Neural crest cell (in vitro differentiated cells): ENCODE data around the gene FAM47C. TPM values are rescaled to one million over a fixed set of nuclear protein-coding genes. Genes with fewer than 3 reads are reported as not detected.
"Not testable (repeated sequence)": the region's sequence is repeated elsewhere in the genome, so short reads cannot be mapped to it uniquely, and the experiment has no call there.

Source experiments
- DNase-seq: peaks from one replicate; pipeline ENCODE4 v3.0.0; 2021; ENCODE audit warnings: low read depth, mixed read lengths, low spot score
- H3K27ac Mint-ChIP-seq: one replicate; pipeline ENCODE4 v1.8.0; 2021; ENCODE audit warnings: mild to moderate bottlenecking, mixed read lengths; ENCODE audit not compliant: unreplicated experiment
- H3K27me3 Mint-ChIP-seq: 2 replicates; pipeline ENCODE4 v1.8.0; 2021; ENCODE audit warnings: low read depth, mild to moderate bottlenecking, mixed read lengths
- H3K36me3 Mint-ChIP-seq: 2 replicates; pipeline ENCODE4 v1.8.0; 2021; ENCODE audit warnings: low read depth, mild to moderate bottlenecking, mixed read lengths
- H3K4me1 Mint-ChIP-seq: 2 replicates; pipeline ENCODE4 v1.8.0; 2021; ENCODE audit warnings: mixed read lengths
- H3K4me3 Mint-ChIP-seq: one replicate; pipeline ENCODE4 v1.8.0; 2021; ENCODE audit warnings: mild to moderate bottlenecking, mixed read lengths
- H3K9me3 Mint-ChIP-seq: 2 replicates; pipeline ENCODE4 v1.8.0; 2021; ENCODE audit warnings: mixed read lengths
- long read RNA-seq: library from polyadenylated mRNA; unstranded; transcript quantifications from one replicate; pipeline ENCODE4 v2.0.0, GENCODE V29; 2020
- total RNA-seq: library from RNA; stranded (reverse); gene quantifications from 2 replicates; pipeline ENCODE4 v1.2.1, GENCODE V29; 2021
- TF ChIP-seq, protein P1 (sequence below): fragments of 200-600 bp; sonication (generic); conservative IDR thresholded peaks from 2 replicates; pipeline ENCODE4 v1.5.0; 2021; ENCODE audit warnings: antibody characterized with exemption, mild to moderate bottlenecking

Gene FAM47C
- not detected in 2 replicates for total RNA-seq
- long read RNA-seq: 0 reads

DNA sequence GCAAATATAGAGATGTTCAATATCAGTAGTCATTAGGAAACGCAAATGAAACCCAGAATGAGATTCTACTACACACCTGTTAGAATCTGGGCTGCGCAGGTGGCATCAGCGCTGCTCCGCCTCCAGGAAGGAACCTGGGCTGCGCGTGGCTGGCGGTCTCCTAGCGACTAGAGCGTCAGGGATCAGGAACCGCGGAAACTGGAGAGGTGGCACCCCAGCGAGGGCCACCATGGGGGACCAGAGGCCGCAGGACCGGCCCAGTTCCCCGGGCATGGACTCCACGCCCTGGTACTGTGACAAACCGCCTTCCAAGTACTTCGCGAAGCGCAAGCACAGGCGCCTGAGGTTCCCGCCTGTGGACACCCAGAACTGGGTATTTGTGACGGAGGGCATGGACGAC, at the start of gene FAM47C:
FAM47C (plus strand) TSS at position 185 of the 400 bp plus-strand sequence; CDS start at position 230, 45 bp downstream.
- not testable (repeated sequence) for H3K27me3 Mint-ChIP-seq, DNase-seq, H3K27ac Mint-ChIP-seq, H3K4me1 Mint-ChIP-seq, H3K9me3 Mint-ChIP-seq, H3K36me3 Mint-ChIP-seq, H3K4me3 Mint-ChIP-seq

GRCh38 chrX:36961590-36961989, 46.6 kb upstream of the FAM47C start:
- no peaks in the 10 kb centered on the region for H3K4me1 Mint-ChIP-seq
- no peak overlapping the region for H3K27ac Mint-ChIP-seq
- no peaks in the 10 kb centered on the region for H3K36me3 Mint-ChIP-seq
- H3K27me3 Mint-ChIP-seq: peaks cover 66% of the 10 kb centered on the region
- H3K9me3 Mint-ChIP-seq: peaks cover 2% of the 10 kb centered on the region
- no peak for DNase-seq
- TF ChIP-seq, protein P1, sequence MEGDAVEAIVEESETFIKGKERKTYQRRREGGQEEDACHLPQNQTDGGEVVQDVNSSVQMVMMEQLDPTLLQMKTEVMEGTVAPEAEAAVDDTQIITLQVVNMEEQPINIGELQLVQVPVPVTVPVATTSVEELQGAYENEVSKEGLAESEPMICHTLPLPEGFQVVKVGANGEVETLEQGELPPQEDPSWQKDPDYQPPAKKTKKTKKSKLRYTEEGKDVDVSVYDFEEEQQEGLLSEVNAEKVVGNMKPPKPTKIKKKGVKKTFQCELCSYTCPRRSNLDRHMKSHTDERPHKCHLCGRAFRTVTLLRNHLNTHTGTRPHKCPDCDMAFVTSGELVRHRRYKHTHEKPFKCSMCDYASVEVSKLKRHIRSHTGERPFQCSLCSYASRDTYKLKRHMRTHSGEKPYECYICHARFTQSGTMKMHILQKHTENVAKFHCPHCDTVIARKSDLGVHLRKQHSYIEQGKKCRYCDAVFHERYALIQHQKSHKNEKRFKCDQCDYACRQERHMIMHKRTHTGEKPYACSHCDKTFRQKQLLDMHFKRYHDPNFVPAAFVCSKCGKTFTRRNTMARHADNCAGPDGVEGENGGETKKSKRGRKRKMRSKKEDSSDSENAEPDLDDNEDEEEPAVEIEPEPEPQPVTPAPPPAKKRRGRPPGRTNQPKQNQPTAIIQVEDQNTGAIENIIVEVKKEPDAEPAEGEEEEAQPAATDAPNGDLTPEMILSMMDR: peak; percentile 37
- peak overlapping the region; percentile 61 for H3K4me3 Mint-ChIP-seq

- H3K4me3 Mint-ChIP-seq: peak overlapping the region; percentile 41
- H3K36me3 Mint-ChIP-seq: no peaks in the 10 kb centered on the region
- peaks cover 5% of the 10 kb centered on the region for H3K9me3 Mint-ChIP-seq
- TF ChIP-seq, protein P1: no peak
- peaks cover 62% of the 10 kb centered on the region for H3K27me3 Mint-ChIP-seq
- H3K4me1 Mint-ChIP-seq: no peaks in the 10 kb centered on the region
- no peak for DNase-seq
- no peak overlapping the region for H3K27ac Mint-ChIP-seq
Measured at GRCh38 chrX:36963069-36963808, 44.9 kb upstream of the FAM47C start.

DNA sequence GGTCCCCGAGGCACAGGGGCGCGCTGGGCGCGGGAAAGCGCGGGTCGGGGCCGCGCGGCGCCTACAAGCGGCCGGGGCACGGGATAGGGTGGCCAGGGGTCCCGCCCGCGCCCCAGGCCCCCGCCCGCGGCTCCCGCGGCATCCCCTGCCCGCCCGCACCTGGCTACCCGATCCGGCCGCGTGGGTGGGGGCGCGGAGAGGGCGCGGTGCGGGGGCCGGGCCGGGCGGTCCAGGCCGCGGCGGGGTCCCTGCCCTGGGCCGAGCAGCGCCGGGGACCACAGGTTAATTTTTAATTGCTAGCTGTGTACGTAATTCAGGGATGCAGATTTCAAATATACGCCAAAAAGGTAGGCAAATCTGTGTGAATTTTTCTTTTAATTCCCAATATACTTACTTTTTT, 44.3 kb upstream of the FAM47C start:
- TF ChIP-seq, protein P1: no peak
- DNase-seq: no peak
- no peaks in the 10 kb centered on the region for H3K4me1 Mint-ChIP-seq
- H3K36me3 Mint-ChIP-seq: no peaks in the 10 kb centered on the region
- no peak overlapping the region for H3K27ac Mint-ChIP-seq
- no peak overlapping the region for H3K4me3 Mint-ChIP-seq
- peaks cover 5% of the 10 kb centered on the region for H3K9me3 Mint-ChIP-seq
- H3K27me3 Mint-ChIP-seq: peaks cover 59% of the 10 kb centered on the region

DNA sequence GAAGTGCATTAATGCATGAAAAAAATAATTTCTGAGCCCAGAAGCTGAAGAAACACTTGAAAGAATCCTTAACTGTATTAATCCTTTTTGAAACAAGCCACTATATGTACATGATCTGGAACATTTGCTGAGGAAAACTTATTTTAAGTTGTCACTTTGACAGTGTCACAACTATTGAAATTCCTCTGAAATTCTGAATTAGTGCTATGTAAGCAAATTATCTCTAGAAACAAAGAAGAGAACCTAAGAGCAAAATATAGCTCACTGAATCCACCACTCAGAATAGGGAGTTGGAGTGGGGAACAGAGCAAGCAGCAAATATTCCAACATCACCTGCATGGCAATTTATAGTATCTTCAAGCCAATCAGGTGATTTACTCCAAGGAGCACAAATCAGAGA, 34.6 kb upstream of the FAM47C start:
- no peaks in the 10 kb centered on the region for H3K36me3 Mint-ChIP-seq
- H3K27ac Mint-ChIP-seq: no peak overlapping the region
- peaks cover 2% of the 10 kb centered on the region for H3K9me3 Mint-ChIP-seq
- no peak for DNase-seq
- TF ChIP-seq, protein P1: no peak
- peaks cover 25% of the 10 kb centered on the region for H3K27me3 Mint-ChIP-seq
- no peaks in the 10 kb centered on the region for H3K4me1 Mint-ChIP-seq
- no peak overlapping the region for H3K4me3 Mint-ChIP-seq

DNA sequence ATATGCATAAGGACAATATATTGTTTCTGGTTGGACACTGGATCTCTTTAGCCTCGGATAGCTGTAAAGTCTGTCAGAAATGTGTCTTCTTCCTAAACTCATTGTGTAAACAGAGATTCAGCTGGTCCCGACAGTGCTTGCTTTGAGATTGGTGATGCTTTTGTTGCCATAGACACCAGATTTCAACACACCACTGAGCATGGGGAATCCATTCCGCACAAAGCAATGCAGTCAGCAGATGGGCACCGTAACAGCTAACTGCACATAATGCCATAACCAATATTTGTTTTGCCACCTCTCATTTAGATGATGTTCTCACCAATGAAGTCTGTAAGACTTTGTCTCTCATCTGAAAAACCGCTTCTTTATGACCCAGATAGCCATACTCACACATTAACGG, 33.3 kb upstream of the FAM47C start:
- Mint-ChIP-seq H3K27ac (no peak overlapping the region), H3K36me3 (no peaks in the 10 kb centered on the region), H3K27me3 (peaks cover 17% of the 10 kb centered on the region), H3K4me3 (no peak overlapping the region), H3K9me3 (peaks cover 2% of the 10 kb centered on the region), H3K4me1 (no peaks in the 10 kb centered on the region)
- DNase-seq: no peak
- TF ChIP-seq, protein P1: no peak
